ENCODE data around the gene TVP23C.

- TF ChIP-seq CTCF (IDR thresholded peaks at IDR 0.05) (no peak), POLR2A (IDR thresholded peaks at IDR 0.05) (no peak)
Measured at GRCh38 chr17:15508466-15508865, 54.8 kb downstream of the TVP23C start.

Data from lower leg skin (tissue), 3 donors.